Fibroblast of pulmonary artery (primary cell): Measurements from ENCODE around the gene ARMCX4.

Experiments used
- DNase-seq: peaks from one replicate; pipeline ENCODE4 v3.0.0-alpha.2; 2010; ENCODE audit warnings: low read depth
- H3K4me3 ChIP-seq: replicated peaks from 2 replicates; pipeline ENCODE4 v1.5.1; 2011; ENCODE audit warnings: low read depth, mild to moderate bottlenecking, control low read depth, low read length, moderate library complexity
- TF ChIP-seq, protein P1 (sequence below): IDR thresholded peaks from 2 replicates; pipeline ENCODE4 v1.5.1; 2011; ENCODE audit warnings: mild to moderate bottlenecking, control low read depth, low read length, inconsistent platforms; ENCODE audit errors: missing control alignments

Gene ARMCX4

DNA sequence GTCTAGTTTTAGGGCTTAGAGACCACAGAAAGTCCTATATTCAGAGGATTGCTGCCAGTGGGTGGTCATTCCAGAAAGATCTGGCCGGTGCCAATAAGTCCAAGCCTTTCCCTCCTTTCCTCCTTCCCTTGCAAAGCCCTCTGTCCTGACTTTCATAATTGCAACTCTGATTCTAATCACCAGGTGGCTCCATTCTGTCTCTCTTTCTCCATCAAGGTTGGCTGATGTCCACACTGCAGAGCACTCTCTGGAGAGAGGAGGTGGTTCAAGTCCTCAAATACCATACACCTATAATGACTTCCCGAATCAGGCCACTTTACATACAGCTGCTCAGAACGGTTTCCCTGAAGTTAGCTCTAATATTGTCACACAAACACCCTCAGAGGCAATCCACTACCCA, 22.4 kb upstream of the ARMCX4 start:
- DNase-seq = peak; percentile 41
- H3K4me3 ChIP-seq = no peak overlapping the region
- TF ChIP-seq, protein P1, sequence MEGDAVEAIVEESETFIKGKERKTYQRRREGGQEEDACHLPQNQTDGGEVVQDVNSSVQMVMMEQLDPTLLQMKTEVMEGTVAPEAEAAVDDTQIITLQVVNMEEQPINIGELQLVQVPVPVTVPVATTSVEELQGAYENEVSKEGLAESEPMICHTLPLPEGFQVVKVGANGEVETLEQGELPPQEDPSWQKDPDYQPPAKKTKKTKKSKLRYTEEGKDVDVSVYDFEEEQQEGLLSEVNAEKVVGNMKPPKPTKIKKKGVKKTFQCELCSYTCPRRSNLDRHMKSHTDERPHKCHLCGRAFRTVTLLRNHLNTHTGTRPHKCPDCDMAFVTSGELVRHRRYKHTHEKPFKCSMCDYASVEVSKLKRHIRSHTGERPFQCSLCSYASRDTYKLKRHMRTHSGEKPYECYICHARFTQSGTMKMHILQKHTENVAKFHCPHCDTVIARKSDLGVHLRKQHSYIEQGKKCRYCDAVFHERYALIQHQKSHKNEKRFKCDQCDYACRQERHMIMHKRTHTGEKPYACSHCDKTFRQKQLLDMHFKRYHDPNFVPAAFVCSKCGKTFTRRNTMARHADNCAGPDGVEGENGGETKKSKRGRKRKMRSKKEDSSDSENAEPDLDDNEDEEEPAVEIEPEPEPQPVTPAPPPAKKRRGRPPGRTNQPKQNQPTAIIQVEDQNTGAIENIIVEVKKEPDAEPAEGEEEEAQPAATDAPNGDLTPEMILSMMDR = peak; percentile 42

DNA sequence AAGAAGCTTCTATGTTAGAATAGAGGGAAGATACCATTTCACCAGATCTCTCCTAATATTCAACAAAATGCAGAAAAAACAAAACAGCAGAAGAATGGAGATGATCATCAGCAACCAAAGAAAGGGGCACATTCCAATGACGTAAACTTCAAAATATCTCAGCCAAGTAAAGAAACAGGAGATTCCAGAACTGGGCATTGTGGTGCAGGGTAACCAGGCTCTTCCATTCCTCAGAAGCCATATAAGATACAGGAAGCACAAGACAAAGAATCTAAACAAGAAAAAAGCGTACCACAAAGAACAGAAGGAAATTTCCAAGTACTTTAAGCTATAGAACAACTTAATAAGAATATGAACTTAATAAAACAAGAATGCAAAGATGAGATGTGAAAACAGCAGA, 6.9 kb upstream of the ARMCX4 start:
- TF ChIP-seq, protein P1 = no peak
- no peak overlapping the region for H3K4me3 ChIP-seq
- DNase-seq = peak; percentile 21

DNA sequence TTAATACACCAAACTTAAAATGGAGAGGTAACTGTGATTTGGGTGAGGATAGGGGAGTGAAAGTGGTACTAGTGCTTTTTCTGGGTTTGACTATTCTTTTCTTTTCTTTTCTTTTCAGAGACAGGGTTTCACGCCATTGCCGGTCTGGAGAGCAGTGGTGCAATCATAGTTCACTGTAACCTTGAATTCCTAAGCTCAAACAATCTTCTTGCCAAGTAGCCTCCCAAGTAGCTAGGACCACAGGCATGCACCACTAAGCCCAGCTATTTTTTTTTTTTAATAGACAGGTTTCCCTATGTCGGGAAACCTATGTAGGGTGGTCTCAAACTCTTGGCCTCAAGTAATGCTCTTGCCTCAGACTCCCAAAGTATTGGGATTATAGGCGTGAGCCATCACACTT, 3.0 kb upstream of the ARMCX4 start:
- DNase-seq = peak; percentile 33
- H3K4me3 ChIP-seq = no peak overlapping the region
- TF ChIP-seq, protein P1 = no peak

DNA sequence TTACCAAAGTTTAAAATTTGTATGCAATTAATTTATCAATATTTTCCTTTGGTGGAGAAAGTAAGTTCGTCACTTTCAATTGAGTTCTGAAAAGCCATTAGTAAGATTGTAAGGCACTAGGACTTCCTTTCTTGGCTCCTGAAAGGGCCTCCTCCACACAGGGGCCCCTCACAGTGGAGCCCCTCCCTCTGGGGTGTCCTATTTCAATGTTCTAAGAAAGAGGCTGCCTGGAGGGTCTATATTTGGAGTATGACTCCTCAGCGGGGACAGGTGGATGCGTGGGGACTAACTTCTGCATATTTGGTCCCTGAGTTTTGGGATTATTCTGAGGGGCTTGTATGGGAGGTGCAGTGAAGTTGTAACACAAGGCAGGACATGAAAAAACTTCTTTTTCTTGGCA, 1.6 kb upstream of the ARMCX4 start:
- TF ChIP-seq, protein P1 = no peak
- H3K4me3 ChIP-seq = no peak overlapping the region
- DNase-seq = peak; percentile 0

DNA sequence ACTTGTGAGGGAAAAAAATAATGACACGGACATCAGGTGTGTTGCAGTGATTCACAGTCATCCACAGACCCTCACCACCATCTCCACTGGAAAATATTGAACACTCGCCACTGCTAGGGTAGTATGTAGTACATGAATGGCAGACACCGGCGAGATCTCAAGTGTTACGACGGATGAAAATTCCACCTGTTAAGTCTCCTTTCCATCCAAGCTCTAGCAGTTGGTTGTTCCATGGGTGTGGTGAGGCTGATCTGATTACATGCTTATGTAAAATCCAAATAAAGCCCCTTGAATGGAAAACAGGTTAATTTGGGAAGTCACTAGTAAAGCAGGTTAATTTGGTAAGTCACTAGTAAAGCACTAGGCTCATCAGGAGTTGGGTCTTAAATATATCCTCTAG, 1.1 kb upstream of the ARMCX4 start:
- TF ChIP-seq, protein P1 = no peak
- no peak overlapping the region for H3K4me3 ChIP-seq
- DNase-seq = no peak

DNA sequence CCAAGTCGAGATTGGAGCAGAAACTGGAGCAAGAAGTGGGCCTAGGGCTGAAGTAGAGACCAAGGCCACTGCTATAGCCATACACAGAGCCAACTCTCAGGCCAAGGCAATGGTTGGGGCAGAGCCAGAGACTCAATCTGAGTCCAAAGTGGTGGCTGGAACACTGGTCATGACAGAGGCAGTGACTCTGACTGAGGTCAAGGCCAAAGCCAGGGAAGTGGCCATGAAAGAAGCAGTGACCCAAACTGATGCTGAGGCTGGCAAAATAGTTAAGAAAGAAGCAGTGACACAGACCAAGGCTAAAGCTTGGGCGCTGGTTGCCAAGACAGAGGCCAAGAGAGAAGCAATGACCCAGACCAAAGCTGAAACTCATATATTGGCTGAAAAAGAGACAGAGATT, 3.5 kb downstream of the ARMCX4 start:
- no peak for DNase-seq
- TF ChIP-seq, protein P1 = no peak
- H3K4me3 ChIP-seq = no peak overlapping the region

DNA sequence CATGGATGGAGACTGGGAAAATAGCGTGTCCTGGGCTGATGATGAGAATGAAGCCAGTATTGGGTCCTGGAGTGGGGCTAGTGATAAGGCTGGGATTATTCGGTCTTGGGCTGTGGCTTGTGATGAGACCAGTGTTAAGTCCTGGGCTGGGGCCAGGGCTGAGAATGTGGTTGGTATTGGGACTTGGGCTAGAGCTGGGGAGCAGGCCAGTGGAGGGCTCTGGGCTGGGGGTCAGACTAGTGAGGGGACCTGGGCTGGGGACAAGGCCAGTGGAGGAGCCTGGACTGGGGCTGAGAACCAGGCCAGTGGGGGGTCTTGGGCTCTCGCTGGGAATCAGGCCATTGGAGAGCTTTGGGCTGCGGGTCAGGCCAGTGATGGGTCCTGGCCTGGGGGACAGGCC, 6.7 kb downstream of the ARMCX4 start:
- no peak for DNase-seq
- H3K4me3 ChIP-seq = no peak overlapping the region
- TF ChIP-seq, protein P1 = no peak
